H9 (cell line): Measurements from ENCODE around the gene KCNIP1. TPM values are rescaled to one million over a fixed set of nuclear protein-coding genes. Genes with fewer than 3 reads are reported as not detected.

Experiments used
- DNase-seq: peaks from one replicate; pipeline ENCODE4 v3.0.0-alpha.2; 2017
- H2AFZ ChIP-seq: one replicate; pipeline ENCODE4 v1.6.1; 2013; ENCODE audit warnings: mild to moderate bottlenecking, low read length, control low read depth, moderate library complexity
- H2AK5ac ChIP-seq: 2 replicates; pipeline ENCODE4 v1.6.1; 2013; ENCODE audit warnings: low read length, control low read depth, mixed read lengths; ENCODE audit not compliant: insufficient read length
- H2BK120ac ChIP-seq: one replicate; pipeline ENCODE4 v1.6.1; 2013; ENCODE audit warnings: low read depth, mild to moderate bottlenecking, low read length, control low read depth, inconsistent platforms; ENCODE audit not compliant: poor library complexity, severe bottlenecking
- H2BK12ac ChIP-seq: 2 replicates; pipeline ENCODE4 v1.6.1; 2013; ENCODE audit warnings: low read length, control low read depth, mixed read lengths, low read depth; ENCODE audit not compliant: insufficient read length
- H2BK15ac ChIP-seq: 2 replicates; pipeline ENCODE4 v1.6.1; 2013; ENCODE audit warnings: low read depth, low read length, control low read depth
- H2BK20ac ChIP-seq: one replicate; pipeline ENCODE4 v1.6.1; 2013; ENCODE audit warnings: low read depth, mild to moderate bottlenecking, low read length, control low read depth, inconsistent platforms; ENCODE audit not compliant: poor library complexity, severe bottlenecking
- H2BK5ac ChIP-seq: 2 replicates; pipeline ENCODE4 v1.6.1; 2013; ENCODE audit warnings: low read length, control low read depth, mixed read lengths; ENCODE audit not compliant: insufficient read length
- H3K14ac ChIP-seq: 2 replicates; pipeline ENCODE4 v1.6.1; 2013; ENCODE audit warnings: low read length, control low read depth; ENCODE audit not compliant: insufficient read depth
- H3K18ac ChIP-seq: 2 replicates; pipeline ENCODE4 v1.6.1; 2013; ENCODE audit warnings: low read depth, mild to moderate bottlenecking, mixed read lengths, low read length, control low read depth; ENCODE audit not compliant: insufficient read length
- H3K23ac ChIP-seq: 2 replicates; pipeline ENCODE4 v1.6.1; 2013; ENCODE audit warnings: low read length, control low read depth, mixed read lengths, low read depth; ENCODE audit not compliant: insufficient read length
- H3K23me2 ChIP-seq: 2 replicates; pipeline ENCODE4 v1.6.1; 2013; ENCODE audit warnings: low read depth, mild to moderate bottlenecking, mixed read lengths, low read length, control low read depth; ENCODE audit not compliant: insufficient read length, poor library complexity, severe bottlenecking
- H3K27ac ChIP-seq: 2 replicates; pipeline ENCODE4 v1.5.1; 2013; ENCODE audit warnings: low read length, control low read depth, mixed read lengths, low read depth; ENCODE audit not compliant: insufficient read length
- H3K27me3 ChIP-seq: 2 replicates; pipeline ENCODE4 v1.6.1; 2013; ENCODE audit warnings: low read length, control low read depth, inconsistent platforms; ENCODE audit not compliant: insufficient read depth
- H3K4ac ChIP-seq: 2 replicates; pipeline ENCODE4 v1.6.1; 2013; ENCODE audit warnings: low read depth, mild to moderate bottlenecking, control low read depth, inconsistent platforms, low read length, moderate library complexity
- H3K4me1 ChIP-seq: 2 replicates; pipeline ENCODE4 v1.6.1; 2013; ENCODE audit warnings: low read length, control low read depth, inconsistent platforms; ENCODE audit not compliant: insufficient read depth
- H3K4me2 ChIP-seq: 2 replicates; pipeline ENCODE4 v1.6.1; 2013; ENCODE audit warnings: low read length, control low read depth, mixed read lengths; ENCODE audit not compliant: insufficient read length, insufficient read depth
- H3K56ac ChIP-seq: 2 replicates; pipeline ENCODE4 v1.6.1; 2013; ENCODE audit warnings: low read depth, mild to moderate bottlenecking, mixed read lengths, low read length, control low read depth; ENCODE audit not compliant: insufficient read length
- H3K79me1 ChIP-seq: 2 replicates; pipeline ENCODE4 v1.6.1; 2013; ENCODE audit warnings: low read depth, mild to moderate bottlenecking, moderate library complexity, low read length, control low read depth, inconsistent platforms; ENCODE audit not compliant: insufficient read depth, poor library complexity, severe bottlenecking
- H3K79me2 ChIP-seq: 2 replicates; pipeline ENCODE4 v1.6.1; 2013; ENCODE audit warnings: low read length, control low read depth, inconsistent platforms; ENCODE audit not compliant: insufficient read depth
- H3K9ac ChIP-seq: 2 replicates; pipeline ENCODE4 v1.6.1; 2013; ENCODE audit warnings: low read length, control low read depth, mixed read lengths; ENCODE audit not compliant: insufficient read length; ENCODE audit errors: extremely low read depth
- H3K9me3 ChIP-seq: one replicate; pipeline ENCODE4 v1.6.1; 2013; ENCODE audit warnings: low read depth, low read length, inconsistent platforms; ENCODE audit not compliant: control insufficient read depth
- H3T11ph ChIP-seq: one replicate; pipeline ENCODE4 v1.6.1; 2013; ENCODE audit warnings: mild to moderate bottlenecking, low read length, control low read depth, inconsistent platforms
- H4K20me1 ChIP-seq: one replicate; pipeline ENCODE4 v1.6.1; 2013; ENCODE audit not compliant: control insufficient read depth, insufficient read length, insufficient read depth
- H4K5ac ChIP-seq: 2 replicates; pipeline ENCODE4 v1.6.1; 2013; ENCODE audit warnings: low read depth, mild to moderate bottlenecking, mixed read lengths, low read length, control low read depth; ENCODE audit not compliant: insufficient read length
- H4K8ac ChIP-seq: replicated peaks from 2 replicates; pipeline ENCODE4 v1.6.1; 2013; ENCODE audit warnings: low read length, control low read depth, mixed read lengths, low read depth; ENCODE audit not compliant: insufficient read length
- H4K91ac ChIP-seq: 2 replicates; pipeline ENCODE4 v1.6.1; 2013; ENCODE audit warnings: low read depth, mild to moderate bottlenecking, moderate library complexity, mixed read lengths, low read length, control low read depth; ENCODE audit not compliant: insufficient read length
- H3K27ac Mint-ChIP-seq, 3 experiments: 2 replicates in 2 of 3; 3 replicates in 1 of 3; pipeline ENCODE4 v1.8.0; 2020 to 2021; ENCODE audit warnings: mixed read lengths in 3 of 3, mild to moderate bottlenecking in 1 of 3, moderate library complexity in 1 of 3
- H3K27me3 Mint-ChIP-seq: 2 replicates; pipeline ENCODE4 v1.8.0; 2021; ENCODE audit warnings: low read depth, mild to moderate bottlenecking, moderate library complexity, mixed read lengths
- H3K36me3 Mint-ChIP-seq, 3 experiments: 2 replicates in 2 of 3; 3 replicates in 1 of 3; pipeline ENCODE4 v1.8.0; 2020 to 2021; ENCODE audit warnings: low read depth in 3 of 3, mixed read lengths in 3 of 3; ENCODE audit not compliant: insufficient read depth in 1 of 3
- H3K4me1 Mint-ChIP-seq, 2 experiments: 2 replicates each; pipeline ENCODE4 v1.8.0; 2020; ENCODE audit warnings: mixed read lengths in 2 of 2
- H3K4me3 Mint-ChIP-seq, 2 experiments: 2 replicates in 1 of 2; 3 replicates in 1 of 2; pipeline ENCODE4 v1.8.0; 2020 to 2021; ENCODE audit warnings: mild to moderate bottlenecking in 2 of 2, mixed read lengths in 2 of 2, moderate library complexity in 1 of 2
- H3K9me3 Mint-ChIP-seq, 2 experiments: 2 replicates in 1 of 2; 3 replicates in 1 of 2; pipeline ENCODE4 v1.8.0; 2020; ENCODE audit warnings: mild to moderate bottlenecking in 2 of 2, mixed read lengths in 2 of 2, moderate library complexity in 1 of 2
- WGBS: extraction: QIAGEN DNeasy Blood & Tissue Kit; methylation state at CpG from one replicate; pipeline ENCODE4 v1.1.7; 2013; ENCODE audit warnings: missing lambda C conversion rate, low lambda C conversion rate, mixed read lengths; ENCODE audit not compliant: insufficient read length; ENCODE audit errors: extremely low coverage; 5-methylcytosine and 5-hydroxymethylcytosine counted together
- total RNA-seq: library from RNA; stranded (reverse); gene quantifications from 2 replicates; pipeline ENCODE4 v1.2.1, GENCODE V29; 2021
- TF ChIP-seq, protein P1 (sequence below): fragments of 200-600 bp; sonication (generic); conservative IDR thresholded peaks from 3 replicates; pipeline ENCODE4 v1.8.0; 2021; ENCODE audit warnings: antibody characterized with exemption, mild to moderate bottlenecking

Gene KCNIP1
- total RNA-seq, 1 experiment from 2014 or later: 0.63 TPM

DNA sequence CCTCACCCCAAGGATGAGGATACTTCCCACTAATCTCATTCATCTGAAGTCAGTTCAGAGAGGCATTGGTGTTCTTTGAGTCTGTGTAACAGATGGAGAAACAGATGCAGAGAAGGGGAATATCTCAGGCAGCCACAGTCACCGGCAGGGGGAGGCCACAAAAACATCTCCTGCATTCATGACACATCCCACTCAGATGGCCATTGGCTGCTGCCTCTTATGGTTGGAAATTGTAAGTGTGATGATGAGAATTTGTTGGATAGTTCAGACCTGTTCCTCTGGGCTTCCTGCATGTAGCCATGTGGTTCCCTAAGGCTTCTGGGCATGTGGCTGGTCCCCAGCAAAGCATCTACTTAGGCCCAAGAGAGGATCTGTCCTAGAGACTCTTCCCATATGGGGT lies 233.8 kb downstream of the KCNIP1 start:
- no peak overlapping the region for H3K4me3 Mint-ChIP-seq
- H3K79me2 ChIP-seq: no peaks in the 10 kb centered on the region
- no peak overlapping the region for H3K4ac ChIP-seq
- no peaks in the 10 kb centered on the region for H4K20me1 ChIP-seq
- H3K56ac ChIP-seq: no peak overlapping the region
- no peak overlapping the region for H3K27ac Mint-ChIP-seq
- H2BK20ac ChIP-seq: no peak overlapping the region
- H4K91ac ChIP-seq: no peak overlapping the region
- H3K9ac ChIP-seq: no peak overlapping the region
- H3K4me1 ChIP-seq: no peaks in the 10 kb centered on the region
- no peak for DNase-seq
- no peak overlapping the region for H4K5ac ChIP-seq
- no peak overlapping the region for H2AK5ac ChIP-seq
- no peak overlapping the region for H3K4me2 ChIP-seq
- peaks cover 8% of the 10 kb centered on the region for H3K9me3 ChIP-seq
- peaks cover 10 to 16% (median 12%) of the 10 kb centered on the region in 3 experiments; a peak in 6 of 7 replicates for H3K36me3 Mint-ChIP-seq
- H3K14ac ChIP-seq: no peak overlapping the region
- H2BK12ac ChIP-seq: no peak overlapping the region
- WGBS: no CpG with 5 or more reads among the region's 1 CpG
- peaks cover 13 to 16% of the 10 kb centered on the region in 2 experiments; a peak in 4 of 5 replicates for H3K9me3 Mint-ChIP-seq
- H3K23ac ChIP-seq: no peak overlapping the region
- no peak overlapping the region for H2BK120ac ChIP-seq
- no peaks in the 10 kb centered on the region for H3K27me3 ChIP-seq
- TF ChIP-seq, protein P1, sequence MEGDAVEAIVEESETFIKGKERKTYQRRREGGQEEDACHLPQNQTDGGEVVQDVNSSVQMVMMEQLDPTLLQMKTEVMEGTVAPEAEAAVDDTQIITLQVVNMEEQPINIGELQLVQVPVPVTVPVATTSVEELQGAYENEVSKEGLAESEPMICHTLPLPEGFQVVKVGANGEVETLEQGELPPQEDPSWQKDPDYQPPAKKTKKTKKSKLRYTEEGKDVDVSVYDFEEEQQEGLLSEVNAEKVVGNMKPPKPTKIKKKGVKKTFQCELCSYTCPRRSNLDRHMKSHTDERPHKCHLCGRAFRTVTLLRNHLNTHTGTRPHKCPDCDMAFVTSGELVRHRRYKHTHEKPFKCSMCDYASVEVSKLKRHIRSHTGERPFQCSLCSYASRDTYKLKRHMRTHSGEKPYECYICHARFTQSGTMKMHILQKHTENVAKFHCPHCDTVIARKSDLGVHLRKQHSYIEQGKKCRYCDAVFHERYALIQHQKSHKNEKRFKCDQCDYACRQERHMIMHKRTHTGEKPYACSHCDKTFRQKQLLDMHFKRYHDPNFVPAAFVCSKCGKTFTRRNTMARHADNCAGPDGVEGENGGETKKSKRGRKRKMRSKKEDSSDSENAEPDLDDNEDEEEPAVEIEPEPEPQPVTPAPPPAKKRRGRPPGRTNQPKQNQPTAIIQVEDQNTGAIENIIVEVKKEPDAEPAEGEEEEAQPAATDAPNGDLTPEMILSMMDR: no peak
- no peak overlapping the region for H4K8ac ChIP-seq
- H2BK15ac ChIP-seq: no peak overlapping the region
- H3K79me1 ChIP-seq: no peaks in the 10 kb centered on the region
- H2AFZ ChIP-seq: no peak overlapping the region
- H3K23me2 ChIP-seq: no peaks in the 10 kb centered on the region
- H3K4me1 Mint-ChIP-seq: peaks cover 32 to 43% of the 10 kb centered on the region in 2 experiments
- no peak overlapping the region for H2BK5ac ChIP-seq
- H3K27ac ChIP-seq: no peak overlapping the region
- H3K27me3 Mint-ChIP-seq: peaks cover 21% of the 10 kb centered on the region
- H3K18ac ChIP-seq: no peak overlapping the region
- H3T11ph ChIP-seq: no peak overlapping the region
